Measurements from ENCODE around the gene EIF2B2. TPM values are rescaled to one million over a fixed set of nuclear protein-coding genes. Genes with fewer than 3 reads are reported as not detected.

EIF2B2 gene
- total and polyA plus RNA-seq, 2 experiments from 2014 or later, result 39.2 to 40.5 TPM

DNA sequence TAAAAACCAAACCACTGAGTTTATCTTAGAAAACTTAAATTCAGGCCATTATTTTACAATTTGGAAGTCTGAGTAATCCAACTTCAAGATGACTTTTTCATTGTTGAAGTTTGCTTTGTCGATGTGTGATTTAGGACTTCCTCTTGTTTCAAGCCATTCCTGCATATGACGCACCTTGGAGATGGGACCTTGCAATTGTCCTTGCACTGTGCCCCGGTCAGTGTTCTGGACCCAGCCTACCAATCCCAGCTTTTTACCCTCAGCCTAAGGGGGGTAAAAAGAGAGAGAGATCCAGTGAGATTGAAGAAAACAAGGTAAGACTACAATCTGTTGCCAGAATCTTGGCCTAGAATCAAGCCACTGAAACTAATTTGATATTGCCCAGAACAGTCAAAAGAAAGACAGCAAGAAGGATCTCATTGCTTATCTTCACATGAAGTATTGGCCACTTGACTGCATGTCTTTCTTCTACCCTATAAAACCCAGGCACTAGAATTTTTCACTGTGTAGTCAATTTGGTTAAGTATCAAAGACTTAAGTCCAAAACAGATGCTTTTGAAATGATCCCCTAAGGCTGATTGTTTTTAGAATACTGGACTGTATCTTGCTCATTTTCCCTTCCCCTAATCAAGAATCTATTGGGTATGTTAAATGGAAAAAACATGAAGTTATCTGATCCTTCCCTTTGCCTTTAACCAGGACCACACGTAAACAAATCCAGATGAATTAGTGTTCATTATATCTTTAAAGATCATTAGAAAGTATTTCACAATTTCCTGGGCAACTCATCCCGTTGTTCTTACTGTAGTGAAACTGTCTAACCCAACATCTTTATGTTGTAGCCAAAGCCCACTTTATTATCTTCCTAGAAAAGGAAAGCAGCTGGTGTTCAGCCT is 50.9 kb downstream of the EIF2B2 start (continued):
- TF ChIP-seq ZNF331 (CRISPR knock-in tag; IDR thresholded peaks at IDR 0.05; ENCODE audit: low read depth) (no peak), STAT1 (IDR thresholded peaks at IDR 0.05; ENCODE audit: unreplicated experiment) (no peak), EZH2phosphoT487 (IDR thresholded peaks at IDR 0.05; ENCODE audit: unreplicated experiment) (no peak)

DNA sequence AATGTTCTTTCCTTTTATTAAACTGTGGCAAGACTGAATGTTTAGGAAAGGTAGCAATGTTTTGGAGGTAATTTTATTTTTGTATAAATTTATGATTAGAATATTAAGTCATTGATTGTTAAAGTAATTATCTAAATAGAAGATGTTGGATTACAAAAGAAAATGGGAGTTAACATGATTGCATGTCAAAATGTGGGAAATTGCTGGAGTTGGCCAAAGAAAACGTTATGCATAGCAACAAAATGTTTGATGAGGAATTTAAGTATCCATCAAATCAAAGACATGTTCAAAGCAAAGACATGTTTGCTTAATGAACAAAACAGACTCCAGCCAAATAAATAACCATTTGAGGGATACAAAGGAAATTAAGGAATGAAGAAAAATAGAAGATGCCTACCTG is 51.7 kb downstream of the EIF2B2 start:
- H3K4me3 Mint-ChIP-seq, result no peak overlapping the region
- Histone ChIP-seq H4K20me1 (replicated peaks; ENCODE audit: insufficient read depth) (no peaks in the 10 kb centered on the region; the same call in 1 of the 2 replicates), H3K79me2 (replicated peaks; ENCODE audit: insufficient read depth) (peaks cover 3% of the 10 kb centered on the region), H3K36me3 (ENCODE audit: insufficient read depth) (no peaks in the 10 kb centered on the region), H3K4me1 (ENCODE audit: insufficient read depth) (no peaks in the 10 kb centered on the region), H3F3A (replicated peaks; ENCODE audit: low read depth) (no peaks in the 10 kb centered on the region), H3K9me2 (ENCODE audit: insufficient read depth) (no peaks in the 10 kb centered on the region), H3K4me3 (no peak overlapping the region), H2AFZ (no peak overlapping the region), H3K27ac (ENCODE audit: low read depth) (no peak overlapping the region), H3K27me3 (ENCODE audit: insufficient read depth) (no peaks in the 10 kb centered on the region), H3K4me2 (no peak overlapping the region)
- H3K4me1 Mint-ChIP-seq, result no peaks in the 10 kb centered on the region; the same call in 2 of the 3 replicates
- no peak for DNase-seq (ENCODE audit: low spot score)
- TF ChIP-seq JUNB (IDR thresholded peaks at IDR 0.05; ENCODE audit: unreplicated experiment) (no peak), ZNF331 (CRISPR knock-in tag; IDR thresholded peaks at IDR 0.05; ENCODE audit: low read depth) (no peak), CREB1 (CRISPR knock-in tag; IDR thresholded peaks at IDR 0.05; ENCODE audit: low read depth) (no peak), ZNF114 (CRISPR knock-in tag; IDR thresholded peaks at IDR 0.05) (no peak), EZH2 (IDR thresholded peaks at IDR 0.05; ENCODE audit: low read depth, unreplicated experiment) (no peak), STAT1 (IDR thresholded peaks at IDR 0.05; ENCODE audit: unreplicated experiment) (no peak), NANOG (IDR thresholded peaks at IDR 0.05; ENCODE audit: borderline replicate concordance) (no peak), EZH2phosphoT487 (IDR thresholded peaks at IDR 0.05; ENCODE audit: unreplicated experiment) (no peak)
- TF ChIP-seq, protein P1, sequence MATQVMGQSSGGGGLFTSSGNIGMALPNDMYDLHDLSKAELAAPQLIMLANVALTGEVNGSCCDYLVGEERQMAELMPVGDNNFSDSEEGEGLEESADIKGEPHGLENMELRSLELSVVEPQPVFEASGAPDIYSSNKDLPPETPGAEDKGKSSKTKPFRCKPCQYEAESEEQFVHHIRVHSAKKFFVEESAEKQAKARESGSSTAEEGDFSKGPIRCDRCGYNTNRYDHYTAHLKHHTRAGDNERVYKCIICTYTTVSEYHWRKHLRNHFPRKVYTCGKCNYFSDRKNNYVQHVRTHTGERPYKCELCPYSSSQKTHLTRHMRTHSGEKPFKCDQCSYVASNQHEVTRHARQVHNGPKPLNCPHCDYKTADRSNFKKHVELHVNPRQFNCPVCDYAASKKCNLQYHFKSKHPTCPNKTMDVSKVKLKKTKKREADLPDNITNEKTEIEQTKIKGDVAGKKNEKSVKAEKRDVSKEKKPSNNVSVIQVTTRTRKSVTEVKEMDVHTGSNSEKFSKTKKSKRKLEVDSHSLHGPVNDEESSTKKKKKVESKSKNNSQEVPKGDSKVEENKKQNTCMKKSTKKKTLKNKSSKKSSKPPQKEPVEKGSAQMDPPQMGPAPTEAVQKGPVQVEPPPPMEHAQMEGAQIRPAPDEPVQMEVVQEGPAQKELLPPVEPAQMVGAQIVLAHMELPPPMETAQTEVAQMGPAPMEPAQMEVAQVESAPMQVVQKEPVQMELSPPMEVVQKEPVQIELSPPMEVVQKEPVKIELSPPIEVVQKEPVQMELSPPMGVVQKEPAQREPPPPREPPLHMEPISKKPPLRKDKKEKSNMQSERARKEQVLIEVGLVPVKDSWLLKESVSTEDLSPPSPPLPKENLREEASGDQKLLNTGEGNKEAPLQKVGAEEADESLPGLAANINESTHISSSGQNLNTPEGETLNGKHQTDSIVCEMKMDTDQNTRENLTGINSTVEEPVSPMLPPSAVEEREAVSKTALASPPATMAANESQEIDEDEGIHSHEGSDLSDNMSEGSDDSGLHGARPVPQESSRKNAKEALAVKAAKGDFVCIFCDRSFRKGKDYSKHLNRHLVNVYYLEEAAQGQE (IDR thresholded peaks at IDR 0.05; ENCODE audit: unreplicated experiment), result no peak
- TF ChIP-seq, protein P2, sequence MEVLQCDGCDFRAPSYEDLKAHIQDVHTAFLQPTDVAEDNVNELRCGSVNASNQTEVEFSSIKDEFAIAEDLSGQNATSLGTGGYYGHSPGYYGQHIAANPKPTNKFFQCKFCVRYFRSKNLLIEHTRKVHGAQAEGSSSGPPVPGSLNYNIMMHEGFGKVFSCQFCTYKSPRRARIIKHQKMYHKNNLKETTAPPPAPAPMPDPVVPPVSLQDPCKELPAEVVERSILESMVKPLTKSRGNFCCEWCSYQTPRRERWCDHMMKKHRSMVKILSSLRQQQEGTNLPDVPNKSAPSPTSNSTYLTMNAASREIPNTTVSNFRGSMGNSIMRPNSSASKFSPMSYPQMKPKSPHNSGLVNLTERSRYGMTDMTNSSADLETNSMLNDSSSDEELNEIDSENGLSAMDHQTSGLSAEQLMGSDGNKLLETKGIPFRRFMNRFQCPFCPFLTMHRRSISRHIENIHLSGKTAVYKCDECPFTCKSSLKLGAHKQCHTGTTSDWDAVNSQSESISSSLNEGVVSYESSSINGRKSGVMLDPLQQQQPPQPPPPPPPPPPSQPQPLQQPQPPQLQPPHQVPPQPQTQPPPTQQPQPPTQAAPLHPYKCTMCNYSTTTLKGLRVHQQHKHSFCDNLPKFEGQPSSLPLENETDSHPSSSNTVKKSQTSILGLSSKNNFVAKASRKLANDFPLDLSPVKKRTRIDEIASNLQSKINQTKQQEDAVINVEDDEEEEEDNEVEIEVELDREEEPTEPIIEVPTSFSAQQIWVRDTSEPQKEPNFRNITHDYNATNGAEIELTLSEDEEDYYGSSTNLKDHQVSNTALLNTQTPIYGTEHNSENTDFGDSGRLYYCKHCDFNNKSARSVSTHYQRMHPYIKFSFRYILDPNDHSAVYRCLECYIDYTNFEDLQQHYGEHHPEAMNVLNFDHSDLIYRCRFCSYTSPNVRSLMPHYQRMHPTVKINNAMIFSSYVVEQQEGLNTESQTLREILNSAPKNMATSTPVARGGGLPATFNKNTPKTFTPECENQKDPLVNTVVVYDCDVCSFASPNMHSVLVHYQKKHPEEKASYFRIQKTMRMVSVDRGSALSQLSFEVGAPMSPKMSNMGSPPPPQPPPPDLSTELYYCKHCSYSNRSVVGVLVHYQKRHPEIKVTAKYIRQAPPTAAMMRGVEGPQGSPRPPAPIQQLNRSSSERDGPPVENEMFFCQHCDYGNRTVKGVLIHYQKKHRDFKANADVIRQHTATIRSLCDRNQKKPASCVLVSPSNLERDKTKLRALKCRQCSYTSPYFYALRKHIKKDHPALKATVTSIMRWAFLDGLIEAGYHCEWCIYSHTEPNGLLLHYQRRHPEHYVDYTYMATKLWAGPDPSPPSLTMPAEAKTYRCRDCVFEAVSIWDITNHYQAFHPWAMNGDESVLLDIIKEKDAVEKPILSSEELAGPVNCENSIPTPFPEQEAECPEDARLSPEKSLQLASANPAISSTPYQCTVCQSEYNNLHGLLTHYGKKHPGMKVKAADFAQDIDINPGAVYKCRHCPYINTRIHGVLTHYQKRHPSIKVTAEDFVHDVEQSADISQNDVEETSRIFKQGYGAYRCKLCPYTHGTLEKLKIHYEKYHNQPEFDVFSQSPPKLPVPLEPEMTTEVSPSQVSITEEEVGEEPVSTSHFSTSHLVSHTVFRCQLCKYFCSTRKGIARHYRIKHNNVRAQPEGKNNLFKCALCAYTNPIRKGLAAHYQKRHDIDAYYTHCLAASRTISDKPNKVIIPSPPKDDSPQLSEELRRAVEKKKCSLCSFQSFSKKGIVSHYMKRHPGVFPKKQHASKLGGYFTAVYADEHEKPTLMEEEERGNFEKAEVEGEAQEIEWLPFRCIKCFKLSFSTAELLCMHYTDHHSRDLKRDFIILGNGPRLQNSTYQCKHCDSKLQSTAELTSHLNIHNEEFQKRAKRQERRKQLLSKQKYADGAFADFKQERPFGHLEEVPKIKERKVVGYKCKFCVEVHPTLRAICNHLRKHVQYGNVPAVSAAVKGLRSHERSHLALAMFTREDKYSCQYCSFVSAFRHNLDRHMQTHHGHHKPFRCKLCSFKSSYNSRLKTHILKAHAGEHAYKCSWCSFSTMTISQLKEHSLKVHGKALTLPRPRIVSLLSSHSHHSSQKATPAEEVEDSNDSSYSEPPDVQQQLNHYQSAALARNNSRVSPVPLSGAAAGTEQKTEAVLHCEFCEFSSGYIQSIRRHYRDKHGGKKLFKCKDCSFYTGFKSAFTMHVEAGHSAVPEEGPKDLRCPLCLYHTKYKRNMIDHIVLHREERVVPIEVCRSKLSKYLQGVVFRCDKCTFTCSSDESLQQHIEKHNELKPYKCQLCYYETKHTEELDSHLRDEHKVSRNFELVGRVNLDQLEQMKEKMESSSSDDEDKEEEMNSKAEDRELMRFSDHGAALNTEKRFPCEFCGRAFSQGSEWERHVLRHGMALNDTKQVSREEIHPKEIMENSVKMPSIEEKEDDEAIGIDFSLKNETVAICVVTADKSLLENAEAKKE (CRISPR knock-in tag; IDR thresholded peaks at IDR 0.05), result no peak
- peaks cover 5% of the 10 kb centered on the region for H3K27me3 Mint-ChIP-seq (ENCODE audit: insufficient read depth, low read depth, poor library complexity)
- no peaks in the 10 kb centered on the region; the same call in 1 of the 3 replicates for H3K9me3 Mint-ChIP-seq
- no peak overlapping the region for H3K27ac Mint-ChIP-seq
- H3K36me3 Mint-ChIP-seq (ENCODE audit: low read depth), result peaks cover 12% of the 10 kb centered on the region
- ATAC-seq, result no peak

Data from GM23338 (cell line).